Neural cell (in vitro differentiated cells): ENCODE results near the gene UBAC2. TPM values are rescaled to one million over a fixed set of nuclear protein-coding genes. Genes with fewer than 3 reads are reported as not detected.

Source experiments
- H2AFZ ChIP-seq: fragments of 200-600, 300-800 bp; sonication (generic), shearing (Covaris generic); 2 replicates; pipeline ENCODE4 v1.6.0; 2014; ENCODE audit warnings: low read depth, mild to moderate bottlenecking, antibody characterized with exemption, low read length, moderate library complexity
- H3F3A ChIP-seq: fragments of 200-600 bp; shearing (Covaris generic); 2 replicates; pipeline ENCODE4 v1.6.1; 2016; ENCODE audit warnings: mild to moderate bottlenecking, moderate library complexity, mixed read lengths, antibody characterized with exemption, low read length; ENCODE audit not compliant: insufficient read depth, poor library complexity, severe bottlenecking
- H3K27ac ChIP-seq: fragments of 200-600, 300-800 bp; sonication (generic), shearing (Covaris generic); 2 replicates; pipeline ENCODE4 v1.5.1; 2014; ENCODE audit warnings: mild to moderate bottlenecking, low read length, moderate library complexity
- H3K27me3 ChIP-seq: fragments of 300-800, 200-600 bp; sonication (generic), shearing (Covaris generic); 2 replicates; pipeline ENCODE4 v1.6.0; 2014; ENCODE audit warnings: mild to moderate bottlenecking, low read depth, low read length, moderate library complexity; ENCODE audit not compliant: insufficient read depth
- H3K36me3 ChIP-seq: fragments of 300-800, 200-600 bp; sonication (generic), shearing (Covaris generic); 2 replicates; pipeline ENCODE4 v1.5.1; 2014; ENCODE audit warnings: mild to moderate bottlenecking, antibody characterized with exemption, low read length, moderate library complexity; ENCODE audit not compliant: insufficient read depth
- H3K4me2 ChIP-seq: fragments of 300-800, 200-600 bp; sonication (generic), shearing (Covaris generic); 2 replicates; pipeline ENCODE4 v1.6.0; 2014; ENCODE audit warnings: mild to moderate bottlenecking, low read length
- H3K4me3 ChIP-seq: fragments of 300-800, 200-600 bp; sonication (generic), shearing (Covaris generic); 2 replicates; pipeline ENCODE4 v1.5.1; 2014; ENCODE audit warnings: mild to moderate bottlenecking, low read length, moderate library complexity
- H3K79me2 ChIP-seq: fragments of 200-600 bp; shearing (Covaris generic); replicated peaks from 2 replicates; pipeline ENCODE4 v1.6.0; 2014; ENCODE audit warnings: mild to moderate bottlenecking, low read length, moderate library complexity; ENCODE audit not compliant: insufficient read depth
- H3K9ac ChIP-seq: fragments of 300-800, 200-600 bp; sonication (generic), shearing (Covaris generic); 2 replicates; pipeline ENCODE4 v1.6.1; 2016; ENCODE audit warnings: mild to moderate bottlenecking, low read length, mixed read lengths
- H3K9me2 ChIP-seq: fragments of 200-600 bp; shearing (Covaris generic); 2 replicates; pipeline ENCODE4 v1.6.1; 2016; ENCODE audit warnings: mild to moderate bottlenecking, low read length, mixed read lengths; ENCODE audit not compliant: insufficient read depth
- H3K9me3 ChIP-seq: fragments of 200-600, 300-800 bp; sonication (generic), shearing (Covaris generic); 2 replicates; pipeline ENCODE4 v1.6.1; 2016; ENCODE audit warnings: mild to moderate bottlenecking, mixed run types, low read length, moderate library complexity, mixed read lengths
- H4K20me1 ChIP-seq: fragments of 200-600 bp; shearing (Covaris generic); 2 replicates; pipeline ENCODE4 v1.6.1; 2016; ENCODE audit warnings: mild to moderate bottlenecking, mixed run types; ENCODE audit not compliant: insufficient read depth
- CTCF ChIP-seq: fragments of 450-650 bp; IDR thresholded peaks from 2 replicates; pipeline ENCODE4 v1.5.1; 2014; ENCODE audit warnings: antibody characterized with exemption, mild to moderate bottlenecking, moderate library complexity; ENCODE audit not compliant: poor library complexity, severe bottlenecking
- EP300 ChIP-seq: fragments of 450-650 bp; conservative IDR thresholded peaks from 2 replicates; pipeline ENCODE4 v1.6.1; 2014; ENCODE audit warnings: antibody characterized with exemption, mild to moderate bottlenecking, moderate library complexity; ENCODE audit not compliant: poor library complexity, severe bottlenecking
- EZH2 ChIP-seq: fragments of 200-600, 300-800 bp; shearing (Covaris generic), sonication (generic); IDR thresholded peaks from 2 replicates; pipeline ENCODE4 v1.6.1; 2014; ENCODE audit warnings: antibody characterized with exemption, low read length, borderline replicate concordance, mild to moderate bottlenecking; ENCODE audit not compliant: insufficient read depth, poor library complexity, severe bottlenecking
- MXI1 ChIP-seq: fragments of 450-650 bp; conservative IDR thresholded peaks from 2 replicates; pipeline ENCODE4 v1.6.1; 2014; ENCODE audit warnings: antibody characterized with exemption, mild to moderate bottlenecking; ENCODE audit not compliant: poor library complexity, severe bottlenecking
- POLR2AphosphoS5 ChIP-seq: IDR thresholded peaks from 2 replicates; pipeline ENCODE4 v1.6.1; 2012
- RAD21 ChIP-seq: fragments of 450-650 bp; conservative IDR thresholded peaks from 2 replicates; pipeline ENCODE4 v1.6.1; 2014; ENCODE audit warnings: antibody characterized with exemption, mild to moderate bottlenecking, moderate library complexity
- REST ChIP-seq: IDR thresholded peaks from 2 replicates; pipeline ENCODE4 v1.6.1; 2012; ENCODE audit warnings: borderline replicate concordance
- SMC3 ChIP-seq: fragments of 450-650 bp; conservative IDR thresholded peaks from 2 replicates; pipeline ENCODE4 v1.6.1; 2014; ENCODE audit warnings: antibody characterized with exemption, mild to moderate bottlenecking, moderate library complexity; ENCODE audit not compliant: poor library complexity
- TAF1 ChIP-seq: IDR thresholded peaks from 2 replicates; pipeline ENCODE4 v1.6.1; 2012; ENCODE audit warnings: low read depth
- polyA plus RNA-seq: library from polyadenylated mRNA; depleted of rRNA; stranded (reverse); fragments of >200 nt; gene quantifications from 2 replicates; pipeline ENCODE4 v1.2.3, GENCODE V29; 2014

The UBAC2 gene
- polyA plus RNA-seq, 1 donor from 2014 or later = 56.9 TPM

GRCh38 chr13:99275093-99275469, 74.4 kb downstream of the UBAC2 start:
- TF ChIP-seq TAF1 = no peak
- no peak for TF ChIP-seq EP300
- TF ChIP-seq EZH2 = no peak
- TF ChIP-seq RAD21 = no peak
- no peak for TF ChIP-seq POLR2AphosphoS5
- no peak for TF ChIP-seq MXI1
- TF ChIP-seq SMC3 = no peak
- no peak for TF ChIP-seq REST
- no peak for TF ChIP-seq CTCF
- H3K27ac ChIP-seq = no peak overlapping the region
- no peaks in the 10 kb centered on the region for H3K36me3 ChIP-seq
- no peaks in the 10 kb centered on the region for H4K20me1 ChIP-seq
- H3K9me3 ChIP-seq = no peaks in the 10 kb centered on the region
- H3K79me2 ChIP-seq = no peaks in the 10 kb centered on the region
- H3K9me2 ChIP-seq = no peaks in the 10 kb centered on the region
- H3K27me3 ChIP-seq = no peaks in the 10 kb centered on the region
- no peak overlapping the region for H3K4me2 ChIP-seq
- no peak overlapping the region for H3K9ac ChIP-seq
- no peak overlapping the region for H2AFZ ChIP-seq
- no peaks in the 10 kb centered on the region for H3F3A ChIP-seq
- no peak overlapping the region for H3K4me3 ChIP-seq

- Histone ChIP-seq H3K9ac (no peak overlapping the region), H3K27ac (no peak overlapping the region), H3K36me3 (no peaks in the 10 kb centered on the region), H2AFZ (no peak overlapping the region), H3K9me2 (no peaks in the 10 kb centered on the region), H3K79me2 (no peaks in the 10 kb centered on the region), H3K27me3 (no peaks in the 10 kb centered on the region), H4K20me1 (no peaks in the 10 kb centered on the region), H3K9me3 (no peaks in the 10 kb centered on the region), H3K4me3 (no peak overlapping the region), H3K4me2 (no peak overlapping the region), H3F3A (no peaks in the 10 kb centered on the region)
- no peak for TF ChIP-seq MXI1
- no peak for TF ChIP-seq TAF1
- TF ChIP-seq EP300 = no peak
- no peak for TF ChIP-seq CTCF
- TF ChIP-seq POLR2AphosphoS5 = no peak
- TF ChIP-seq EZH2 = no peak
- TF ChIP-seq RAD21 = no peak
- no peak for TF ChIP-seq SMC3
- no peak for TF ChIP-seq REST
These were observed 76.1 kb downstream of the UBAC2 start for GRCh38 chr13:99276706-99277105.
